IPS-20b (cell line): ENCODE results near the gene CRB1.

Experiments used
- H3K27ac ChIP-seq: one replicate; pipeline ENCODE4 v1.5.1; 2013; ENCODE audit warnings: low read length
- H3K27me3 ChIP-seq: 2 replicates; pipeline ENCODE4 v1.6.1; 2013; ENCODE audit warnings: mild to moderate bottlenecking, low read length, inconsistent platforms; ENCODE audit not compliant: insufficient read depth
- H3K36me3 ChIP-seq: 2 replicates; pipeline ENCODE4 v1.6.1; 2013; ENCODE audit warnings: low read depth, mild to moderate bottlenecking, inconsistent platforms, low read length, moderate library complexity; ENCODE audit not compliant: insufficient read depth
- H3K4me1 ChIP-seq: 2 replicates; pipeline ENCODE4 v1.6.1; 2013; ENCODE audit warnings: mild to moderate bottlenecking, control low read depth, inconsistent platforms, low read length, moderate library complexity; ENCODE audit not compliant: insufficient read depth
- H3K4me3 ChIP-seq: 2 replicates; pipeline ENCODE4 v1.5.1; 2013; ENCODE audit warnings: mild to moderate bottlenecking, low read length, inconsistent platforms
- H3K9ac ChIP-seq: 2 replicates; pipeline ENCODE4 v1.6.1; 2013; ENCODE audit warnings: low read depth, mild to moderate bottlenecking, inconsistent platforms, low read length, moderate library complexity
- H3K9me3 ChIP-seq: 2 replicates; pipeline ENCODE4 v1.6.1; 2013; ENCODE audit warnings: mild to moderate bottlenecking, low read depth, low read length, inconsistent platforms; ENCODE audit not compliant: insufficient read depth

CRB1 gene

GRCh38 chr1:197355248-197355995, 87.4 kb downstream of the CRB1 start:
- Histone ChIP-seq H3K27ac (no peak overlapping the region), H3K27me3 (no peaks in the 10 kb centered on the region), H3K4me3 (no peak overlapping the region), H3K9me3 (no peaks in the 10 kb centered on the region), H3K36me3 (no peaks in the 10 kb centered on the region), H3K9ac (no peak overlapping the region), H3K4me1 (no peaks in the 10 kb centered on the region)

DNA sequence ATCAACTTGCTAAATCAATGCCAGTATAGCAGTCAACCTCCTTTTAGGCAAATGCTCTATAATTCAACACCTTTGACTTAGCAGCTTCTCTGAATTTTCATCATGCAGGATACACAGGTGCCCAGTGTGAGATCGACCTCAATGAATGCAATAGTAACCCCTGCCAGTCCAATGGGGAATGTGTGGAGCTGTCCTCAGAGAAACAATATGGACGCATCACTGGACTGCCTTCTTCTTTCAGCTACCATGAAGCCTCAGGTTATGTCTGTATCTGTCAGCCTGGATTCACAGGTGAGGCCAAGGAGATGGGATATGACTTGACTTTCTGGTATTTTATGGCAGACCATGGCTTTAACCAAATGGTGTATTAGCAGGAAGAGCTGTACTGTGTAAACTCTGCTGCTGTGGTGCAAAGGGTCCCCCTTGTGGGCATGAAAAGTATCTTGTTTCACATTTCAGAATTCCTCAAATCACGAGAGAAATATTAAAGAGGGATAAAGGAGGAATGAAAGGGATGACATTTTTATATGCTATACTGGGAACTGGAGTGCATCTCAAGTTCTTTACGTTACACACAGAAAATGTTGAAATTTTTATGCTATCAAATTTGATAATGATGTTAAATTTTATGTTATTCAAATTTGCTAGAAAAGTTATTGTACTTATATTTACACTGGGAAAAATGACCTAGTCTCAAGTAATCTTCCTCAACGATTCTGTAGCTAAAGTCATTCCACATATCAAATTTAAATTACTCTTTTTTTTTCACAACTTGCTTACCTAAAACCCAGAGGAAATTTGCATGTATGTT, 88.9 kb downstream of the CRB1 start:
- Histone ChIP-seq H3K27me3 (no peaks in the 10 kb centered on the region), H3K27ac (no peak overlapping the region), H3K4me3 (no peak overlapping the region), H3K9me3 (no peaks in the 10 kb centered on the region), H3K4me1 (no peaks in the 10 kb centered on the region), H3K9ac (no peak overlapping the region), H3K36me3 (no peaks in the 10 kb centered on the region)

DNA sequence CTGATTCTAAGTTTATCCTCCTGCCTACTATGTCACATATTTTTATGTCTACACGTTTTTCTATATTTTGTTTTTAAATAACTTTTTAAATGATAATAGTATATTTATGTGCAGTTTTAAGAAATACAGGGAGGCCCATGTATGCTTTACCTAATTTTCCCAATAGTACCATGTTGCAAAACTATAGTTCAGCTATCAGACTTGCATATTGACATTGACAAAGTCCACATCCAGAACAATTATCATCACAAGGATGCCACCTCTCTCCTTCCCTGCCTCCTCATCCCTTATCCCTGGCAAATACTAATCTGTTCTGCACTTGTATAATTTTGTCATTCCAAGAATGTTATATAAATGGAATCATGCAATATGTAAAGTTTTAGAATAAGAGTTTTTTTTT, 90.9 kb downstream of the CRB1 start:
- Histone ChIP-seq H3K9me3 (no peaks in the 10 kb centered on the region), H3K27ac (no peak overlapping the region), H3K27me3 (no peaks in the 10 kb centered on the region), H3K4me3 (no peak overlapping the region), H3K9ac (no peak overlapping the region), H3K36me3 (no peaks in the 10 kb centered on the region), H3K4me1 (no peaks in the 10 kb centered on the region)

GRCh38 chr1:197360068-197360467, 92.0 kb downstream of the CRB1 start:
- no peaks in the 10 kb centered on the region for H3K4me1 ChIP-seq
- no peaks in the 10 kb centered on the region for H3K27me3 ChIP-seq
- H3K36me3 ChIP-seq = no peaks in the 10 kb centered on the region
- no peak overlapping the region for H3K9ac ChIP-seq
- H3K27ac ChIP-seq = no peak overlapping the region
- H3K4me3 ChIP-seq = no peak overlapping the region
- no peaks in the 10 kb centered on the region for H3K9me3 ChIP-seq

DNA sequence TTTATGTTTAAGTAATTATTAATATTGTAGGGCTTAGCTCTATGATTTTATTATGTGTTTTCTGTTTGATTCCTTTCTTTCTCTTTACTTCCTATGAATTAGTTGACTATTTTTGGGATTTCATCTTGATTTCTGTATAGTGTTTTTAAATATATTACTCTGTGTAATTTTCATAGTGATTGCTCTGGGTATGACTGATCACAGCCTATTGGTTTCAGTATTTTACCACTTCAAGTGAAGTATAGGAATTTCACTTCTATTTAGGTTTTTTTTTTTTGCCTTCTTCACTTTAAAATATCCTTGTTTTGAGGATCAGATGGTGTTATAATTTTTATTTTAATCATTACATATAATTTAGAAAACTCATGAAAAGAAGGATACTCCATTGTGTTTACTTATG, 94.8 kb downstream of the CRB1 start:
- H3K9ac ChIP-seq = no peak overlapping the region
- no peaks in the 10 kb centered on the region for H3K36me3 ChIP-seq
- no peak overlapping the region for H3K27ac ChIP-seq
- no peaks in the 10 kb centered on the region for H3K27me3 ChIP-seq
- no peaks in the 10 kb centered on the region for H3K4me1 ChIP-seq
- H3K9me3 ChIP-seq = no peaks in the 10 kb centered on the region
- H3K4me3 ChIP-seq = no peak overlapping the region

GRCh38 chr1:197363855-197364254, 95.8 kb downstream of the CRB1 start:
- H3K27me3 ChIP-seq = no peaks in the 10 kb centered on the region
- H3K9me3 ChIP-seq = no peaks in the 10 kb centered on the region
- no peaks in the 10 kb centered on the region for H3K4me1 ChIP-seq
- no peaks in the 10 kb centered on the region for H3K36me3 ChIP-seq
- no peak overlapping the region for H3K4me3 ChIP-seq
- H3K9ac ChIP-seq = no peak overlapping the region
- no peak overlapping the region for H3K27ac ChIP-seq

GRCh38 chr1:197366996-197367395, 98.9 kb downstream of the CRB1 start:
- no peak overlapping the region for H3K4me3 ChIP-seq
- no peak overlapping the region for H3K9ac ChIP-seq
- no peaks in the 10 kb centered on the region for H3K4me1 ChIP-seq
- no peaks in the 10 kb centered on the region for H3K9me3 ChIP-seq
- H3K27me3 ChIP-seq = no peaks in the 10 kb centered on the region
- no peaks in the 10 kb centered on the region for H3K36me3 ChIP-seq
- no peak overlapping the region for H3K27ac ChIP-seq

GRCh38 chr1:197367627-197368026, 99.6 kb downstream of the CRB1 start:
- no peaks in the 10 kb centered on the region for H3K36me3 ChIP-seq
- no peaks in the 10 kb centered on the region for H3K4me1 ChIP-seq
- no peak overlapping the region for H3K4me3 ChIP-seq
- no peak overlapping the region for H3K9ac ChIP-seq
- no peak overlapping the region for H3K27ac ChIP-seq
- no peaks in the 10 kb centered on the region for H3K9me3 ChIP-seq
- H3K27me3 ChIP-seq = no peaks in the 10 kb centered on the region

GRCh38 chr1:197374428-197374827, 106.4 kb downstream of the CRB1 start:
- H3K4me3 ChIP-seq = no peak overlapping the region
- no peak overlapping the region for H3K9ac ChIP-seq
- H3K27ac ChIP-seq = no peak overlapping the region
- H3K9me3 ChIP-seq = no peaks in the 10 kb centered on the region
- no peaks in the 10 kb centered on the region for H3K36me3 ChIP-seq
- no peaks in the 10 kb centered on the region for H3K27me3 ChIP-seq
- H3K4me1 ChIP-seq = no peaks in the 10 kb centered on the region

GRCh38 chr1:197384471-197384870, 116.4 kb downstream of the CRB1 start:
- H3K9me3 ChIP-seq = no peaks in the 10 kb centered on the region
- H3K9ac ChIP-seq = no peak overlapping the region
- peaks cover 4% of the 10 kb centered on the region; the same call in 1 of the 2 replicates for H3K4me1 ChIP-seq
- H3K27ac ChIP-seq = no peak overlapping the region
- H3K27me3 ChIP-seq = no peaks in the 10 kb centered on the region
- no peaks in the 10 kb centered on the region for H3K36me3 ChIP-seq
- no peak overlapping the region for H3K4me3 ChIP-seq

DNA sequence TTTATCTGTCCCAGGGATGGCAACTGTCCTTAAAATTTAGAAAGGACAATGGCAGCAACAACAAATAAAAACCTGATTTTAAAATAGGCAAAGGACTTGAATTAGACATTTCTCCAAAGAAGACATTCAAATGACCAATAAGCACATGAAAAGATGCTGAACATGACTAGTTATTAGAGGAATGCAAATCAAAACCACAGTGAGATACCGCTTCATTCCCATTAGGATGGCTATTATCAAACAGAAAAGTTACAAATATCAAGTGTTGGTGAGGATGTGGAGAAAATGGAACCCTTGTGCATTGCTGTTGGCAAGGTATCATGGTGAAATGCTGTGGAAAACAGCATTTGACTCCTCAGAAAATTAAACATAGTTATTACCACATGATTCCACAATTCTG, 120.7 kb downstream of the CRB1 start:
- H3K9ac ChIP-seq = no peak overlapping the region
- H3K27me3 ChIP-seq = no peaks in the 10 kb centered on the region
- H3K36me3 ChIP-seq = no peaks in the 10 kb centered on the region
- no peak overlapping the region for H3K4me3 ChIP-seq
- H3K4me1 ChIP-seq = peaks cover 4% of the 10 kb centered on the region; the same call in 1 of the 2 replicates
- no peak overlapping the region for H3K27ac ChIP-seq
- no peaks in the 10 kb centered on the region for H3K9me3 ChIP-seq

DNA sequence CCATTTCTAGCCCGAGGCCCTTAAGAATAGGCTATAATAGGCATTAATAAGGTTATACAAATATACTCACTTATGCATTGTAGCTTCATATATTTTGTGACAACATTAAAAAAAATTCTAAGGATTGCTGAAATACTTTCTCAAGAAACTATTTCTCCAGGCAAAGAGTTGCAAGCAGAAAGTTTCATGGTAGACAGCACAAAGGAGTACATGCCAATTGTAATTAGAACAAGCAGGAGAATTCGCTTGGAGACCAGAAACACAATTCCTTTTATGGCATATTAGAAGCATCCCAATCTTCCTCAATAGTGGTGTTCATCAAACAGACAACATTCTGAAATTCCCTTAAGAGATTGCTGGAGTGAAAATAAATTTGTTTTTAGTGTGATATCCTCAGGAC, 122.8 kb downstream of the CRB1 start:
- peaks cover 5% of the 10 kb centered on the region; the same call in 1 of the 2 replicates for H3K4me1 ChIP-seq
- no peak overlapping the region for H3K9ac ChIP-seq
- no peak overlapping the region for H3K27ac ChIP-seq
- no peaks in the 10 kb centered on the region for H3K27me3 ChIP-seq
- H3K36me3 ChIP-seq = no peaks in the 10 kb centered on the region
- H3K9me3 ChIP-seq = no peaks in the 10 kb centered on the region
- H3K4me3 ChIP-seq = no peak overlapping the region
